WTC11 (cell line): ENCODE results near the gene CDH13. TPM values are rescaled to one million over a fixed set of nuclear protein-coding genes. Genes with fewer than 3 reads are reported as not detected.

Experiments
- ATAC-seq: fragments of 200-7000 bp; cut with Tn5 transposase; 2 replicates; pipeline ENCODE4 v1.10.0; 2021; ENCODE audit warnings: mild to moderate bottlenecking, moderate library complexity
- CTCF ChIA-PET: fragments of 300-600 bp; sonication (Branson Sonifier 250); formaldehyde crosslinking; loops from one replicate; lab custom pipeline; 2021; ENCODE audit warnings: antibody characterized with exemption; lab: Charles Lee
- POLR2A ChIA-PET: fragments of 350-600 bp; sonication (Branson Sonifier 250); formaldehyde crosslinking; loops from one replicate; lab custom pipeline; 2021; ENCODE audit warnings: antibody characterized with exemption; lab: Charles Lee
- DNase-seq: peaks from one replicate; pipeline ENCODE4 v3.0.0; 2021; ENCODE audit warnings: low spot score
- H3K27ac Mint-ChIP-seq: 2 replicates; pipeline ENCODE4 v1.8.0; 2021; ENCODE audit warnings: mixed read lengths
- H3K27me3 Mint-ChIP-seq: 2 replicates; pipeline ENCODE4 v1.8.0; 2021; ENCODE audit warnings: low read depth, mild to moderate bottlenecking, moderate library complexity, mixed read lengths
- H3K36me3 Mint-ChIP-seq: 2 replicates; pipeline ENCODE4 v1.8.0; 2021; ENCODE audit warnings: mixed read lengths
- H3K4me1 Mint-ChIP-seq: 2 replicates; pipeline ENCODE4 v1.8.0; 2022; ENCODE audit warnings: mixed read lengths
- H3K4me3 Mint-ChIP-seq: 2 replicates; pipeline ENCODE4 v1.8.0; 2021; ENCODE audit warnings: mild to moderate bottlenecking, moderate library complexity, mixed read lengths
- H3K9me3 Mint-ChIP-seq: 2 replicates; pipeline ENCODE4 v1.8.0; 2021; ENCODE audit warnings: mixed read lengths
- CREM ChIP-seq: sonication (generic); formaldehyde crosslinking; IDR thresholded peaks from 2 replicates; pipeline ENCODE4 v1.8.1; 2022; ENCODE audit warnings: mild to moderate bottlenecking, missing genetic modification reagents, moderate library complexity
- ELF4 ChIP-seq: sonication (generic); formaldehyde crosslinking; IDR thresholded peaks from 2 replicates; pipeline ENCODE4 v1.8.1; 2022; ENCODE audit warnings: low read depth, mild to moderate bottlenecking, moderate library complexity, missing genetic modification reagents
- GTF2I ChIP-seq: fragments of 250-450 bp; sonication (Bioruptor Pico); conservative IDR thresholded peaks from 2 replicates; pipeline ENCODE4 v1.4.0; 2021; ENCODE audit warnings: mild to moderate bottlenecking
- HMGA2 ChIP-seq: fragments of 250-450 bp; sonication (Bioruptor Pico); IDR thresholded peaks from 2 replicates; pipeline ENCODE4 v1.4.0; 2021; ENCODE audit warnings: mild to moderate bottlenecking, moderate library complexity
- NFE2L1 ChIP-seq: sonication (generic); formaldehyde crosslinking; IDR thresholded peaks from 2 replicates; pipeline ENCODE4 v1.8.1; 2023; ENCODE audit warnings: missing genetic modification reagents
- NR3C1 ChIP-seq: sonication (generic); formaldehyde crosslinking; conservative IDR thresholded peaks from 2 replicates; pipeline ENCODE4 v1.8.1; 2023; ENCODE audit warnings: low read depth, mild to moderate bottlenecking, missing genetic modification reagents
- OVOL2 ChIP-seq: fragments of 250-450 bp; sonication (Bioruptor Pico); IDR thresholded peaks from 2 replicates; pipeline ENCODE4 v1.9.0; 2021; ENCODE audit warnings: mild to moderate bottlenecking, borderline replicate concordance
- SP1 ChIP-seq: sonication (generic); formaldehyde crosslinking; conservative IDR thresholded peaks from 2 replicates; pipeline ENCODE4 v1.8.1; 2022; ENCODE audit warnings: missing genetic modification reagents
- TEAD1 ChIP-seq: sonication (generic); formaldehyde crosslinking; IDR thresholded peaks from 2 replicates; pipeline ENCODE4 v1.8.0; 2022; ENCODE audit warnings: mild to moderate bottlenecking, missing genetic modification reagents
- ZNF121 ChIP-seq: sonication (generic); formaldehyde crosslinking; IDR thresholded peaks from 2 replicates; pipeline ENCODE4 v1.8.0; 2023; ENCODE audit warnings: missing genetic modification reagents
- ZNF263 ChIP-seq: sonication (generic); formaldehyde crosslinking; IDR thresholded peaks from 2 replicates; pipeline ENCODE4 v1.8.1; 2022; ENCODE audit warnings: low read depth, mild to moderate bottlenecking, moderate library complexity, missing genetic modification reagents
- ZNF317 ChIP-seq: sonication (generic); formaldehyde crosslinking; IDR thresholded peaks from 2 replicates; pipeline ENCODE4 v1.8.1; 2023; ENCODE audit warnings: low read depth, mild to moderate bottlenecking, moderate library complexity, missing genetic modification reagents, borderline replicate concordance
- total RNA-seq: library from RNA; stranded (reverse); gene quantifications from 3 replicates; pipeline ENCODE4 v1.2.3, GENCODE V29; 2021
- TF ChIP-seq, protein P1 (sequence below): sonication (generic); formaldehyde crosslinking; IDR thresholded peaks from 2 replicates; pipeline ENCODE4 v1.8.1; 2022; ENCODE audit warnings: low read depth, mild to moderate bottlenecking, moderate library complexity, missing genetic modification reagents, borderline replicate concordance
- TF ChIP-seq, protein P2 (sequence below): sonication (generic); formaldehyde crosslinking; IDR thresholded peaks from 2 replicates; pipeline ENCODE4 v1.8.0; 2022; ENCODE audit warnings: mild to moderate bottlenecking, missing genetic modification reagents
- TF ChIP-seq, protein P3 (sequence below): sonication (generic); formaldehyde crosslinking; IDR thresholded peaks from 2 replicates; pipeline ENCODE4 v1.8.1; 2022; ENCODE audit warnings: low read depth, missing genetic modification reagents, borderline replicate concordance
- TF ChIP-seq, protein P4 (sequence below): sonication (generic); formaldehyde crosslinking; IDR thresholded peaks from 2 replicates; pipeline ENCODE4 v1.8.1; 2023; ENCODE audit warnings: mild to moderate bottlenecking, missing genetic modification reagents, moderate library complexity

CDH13 gene
- total RNA-seq, 1 experiment from 2014 or later, result 0.81 TPM

DNA sequence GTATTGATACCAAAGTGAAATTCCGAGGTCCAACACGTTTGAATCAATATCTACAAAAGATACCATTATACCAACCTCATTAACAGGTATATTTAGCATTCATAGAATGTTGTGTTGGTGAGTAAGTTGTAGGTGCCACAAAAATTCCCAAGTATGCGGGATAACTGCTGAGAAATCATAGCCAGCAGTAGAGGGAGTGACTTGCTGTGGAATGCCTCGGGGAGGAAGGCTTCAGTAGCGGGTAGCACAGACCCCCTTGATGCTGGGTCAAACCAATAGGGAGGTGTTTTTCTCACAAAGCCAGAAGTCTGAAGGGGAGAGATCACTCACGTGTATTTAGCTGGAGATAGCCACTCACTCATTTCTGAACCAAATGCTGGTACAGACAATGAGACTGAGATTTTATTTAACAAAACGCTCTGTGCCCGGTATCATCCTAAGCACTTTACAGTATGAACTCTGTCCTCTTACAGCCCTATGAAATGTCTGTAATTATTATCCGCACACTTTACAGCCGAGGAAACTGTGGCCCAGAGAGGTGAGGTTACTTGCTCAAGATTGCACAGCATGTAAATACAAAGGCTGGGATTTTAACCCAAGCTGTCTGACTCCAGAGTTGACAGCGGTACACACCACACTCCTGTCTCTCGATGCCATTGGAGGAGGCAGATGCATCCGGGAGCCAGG, 1204.1 kb downstream of the CDH13 start (continued):
- TF ChIP-seq, protein P1, sequence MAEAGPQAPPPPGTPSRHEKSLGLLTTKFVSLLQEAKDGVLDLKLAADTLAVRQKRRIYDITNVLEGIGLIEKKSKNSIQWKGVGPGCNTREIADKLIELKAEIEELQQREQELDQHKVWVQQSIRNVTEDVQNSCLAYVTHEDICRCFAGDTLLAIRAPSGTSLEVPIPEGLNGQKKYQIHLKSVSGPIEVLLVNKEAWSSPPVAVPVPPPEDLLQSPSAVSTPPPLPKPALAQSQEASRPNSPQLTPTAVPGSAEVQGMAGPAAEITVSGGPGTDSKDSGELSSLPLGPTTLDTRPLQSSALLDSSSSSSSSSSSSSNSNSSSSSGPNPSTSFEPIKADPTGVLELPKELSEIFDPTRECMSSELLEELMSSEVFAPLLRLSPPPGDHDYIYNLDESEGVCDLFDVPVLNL, result no peak
- TF ChIP-seq SP1 (no peak), TEAD1 (no peak), ZNF317 (CRISPR knock-in tag) (no peak), NFE2L1 (CRISPR knock-in tag) (no peak)
- TF ChIP-seq, protein P2, sequence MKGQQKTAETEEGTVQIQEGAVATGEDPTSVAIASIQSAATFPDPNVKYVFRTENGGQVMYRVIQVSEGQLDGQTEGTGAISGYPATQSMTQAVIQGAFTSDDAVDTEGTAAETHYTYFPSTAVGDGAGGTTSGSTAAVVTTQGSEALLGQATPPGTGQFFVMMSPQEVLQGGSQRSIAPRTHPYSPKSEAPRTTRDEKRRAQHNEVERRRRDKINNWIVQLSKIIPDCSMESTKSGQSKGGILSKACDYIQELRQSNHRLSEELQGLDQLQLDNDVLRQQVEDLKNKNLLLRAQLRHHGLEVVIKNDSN (CRISPR knock-in tag), result no peak
- TF ChIP-seq, all 79 proteins: peak for 0

DNA sequence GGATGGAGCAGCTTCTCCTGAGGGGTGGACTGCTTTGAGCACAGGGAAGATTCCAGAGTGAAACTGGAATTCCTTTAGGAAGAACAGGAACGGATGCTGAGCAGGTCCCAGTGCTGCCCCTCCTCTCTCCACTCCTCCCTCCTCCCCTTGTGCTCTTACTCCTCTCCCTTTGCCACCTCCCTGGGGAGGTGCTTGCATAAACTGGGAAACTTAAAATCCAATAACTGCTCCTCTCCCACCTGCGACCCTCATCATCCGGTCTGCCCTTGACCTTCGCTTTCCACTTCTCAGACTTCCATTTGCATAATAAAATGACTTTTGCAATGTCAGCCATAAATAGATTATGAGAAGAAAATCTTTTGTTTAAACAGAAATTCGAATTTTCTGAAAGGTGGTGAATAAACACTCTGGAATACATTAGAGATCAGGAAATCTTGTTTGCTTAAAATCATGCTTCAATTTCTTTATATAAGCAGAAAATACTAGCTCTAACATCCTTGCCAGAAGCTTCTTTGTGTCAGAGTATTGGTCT, 1204.8 kb downstream of the CDH13 start:
- H3K27ac Mint-ChIP-seq, result peak overlapping the region; percentile 63; the same call in 1 of the 2 replicates
- CTCF ChIA-PET, result interaction anchor here (1.1 to 1.2 kb wide), 2 partner anchors 16 to 55 kb away, joined by 3 read pairs; no protein-coding TSS in a partner anchor

DNA sequence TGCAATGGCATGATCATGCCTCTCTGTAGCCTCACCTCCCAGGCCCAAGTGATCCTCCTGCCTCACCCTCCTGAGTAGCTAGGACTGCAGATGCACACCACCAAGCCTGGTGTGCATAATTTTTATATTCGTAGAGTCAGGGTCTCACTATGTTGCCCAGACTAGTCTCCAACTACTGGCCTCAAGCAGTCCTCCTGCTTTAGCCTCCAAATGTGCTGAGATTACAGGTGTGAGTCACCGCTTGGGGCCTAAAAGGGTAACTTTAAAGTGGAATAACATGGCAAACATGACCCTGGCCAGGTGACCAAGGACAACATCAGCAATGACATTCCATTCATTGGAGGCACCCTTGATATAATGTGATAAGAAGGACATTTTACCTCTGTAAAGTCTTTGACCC, 1207.2 kb downstream of the CDH13 start:
- ChIA-PET CTCF (no interaction called here), POLR2A (no interaction called here)
- Mint-ChIP-seq H3K9me3 (peaks cover 21% of the 10 kb centered on the region), H3K27ac (no peak overlapping the region), H3K27me3 (peaks cover 4% of the 10 kb centered on the region), H3K36me3 (peaks cover 19% of the 10 kb centered on the region), H3K4me1 (peaks cover 69% of the 10 kb centered on the region), H3K4me3 (no peak overlapping the region)
- ATAC-seq (no peak), DNase-seq (no peak)
- TF ChIP-seq CREM (CRISPR knock-in tag) (no peak), ZNF121 (CRISPR knock-in tag) (peak; percentile 44; the same call in 1 of the 2 replicates), HMGA2 (CRISPR knock-in tag) (no peak), ELF4 (CRISPR knock-in tag) (no peak), NR3C1 (no peak), OVOL2 (no peak)
- TF ChIP-seq, protein P3, sequence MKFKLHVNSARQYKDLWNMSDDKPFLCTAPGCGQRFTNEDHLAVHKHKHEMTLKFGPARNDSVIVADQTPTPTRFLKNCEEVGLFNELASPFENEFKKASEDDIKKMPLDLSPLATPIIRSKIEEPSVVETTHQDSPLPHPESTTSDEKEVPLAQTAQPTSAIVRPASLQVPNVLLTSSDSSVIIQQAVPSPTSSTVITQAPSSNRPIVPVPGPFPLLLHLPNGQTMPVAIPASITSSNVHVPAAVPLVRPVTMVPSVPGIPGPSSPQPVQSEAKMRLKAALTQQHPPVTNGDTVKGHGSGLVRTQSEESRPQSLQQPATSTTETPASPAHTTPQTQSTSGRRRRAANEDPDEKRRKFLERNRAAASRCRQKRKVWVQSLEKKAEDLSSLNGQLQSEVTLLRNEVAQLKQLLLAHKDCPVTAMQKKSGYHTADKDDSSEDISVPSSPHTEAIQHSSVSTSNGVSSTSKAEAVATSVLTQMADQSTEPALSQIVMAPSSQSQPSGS (CRISPR knock-in tag), result no peak

More for the DNA sequence above, 1204.8 kb downstream of the CDH13 start:
- POLR2A ChIA-PET, result interaction anchor here (0.5 kb wide), 1 partner anchor 47 kb away, joined by 4 read pairs; no protein-coding TSS in a partner anchor
- Mint-ChIP-seq H3K27me3 (peaks cover 4% of the 10 kb centered on the region), H3K36me3 (peaks cover 19% of the 10 kb centered on the region), H3K4me3 (no peak overlapping the region; the same call in 1 of the 2 replicates), H3K9me3 (peaks cover 16% of the 10 kb centered on the region), H3K4me1 (peaks cover 57% of the 10 kb centered on the region)
- no peak for DNase-seq
- TF ChIP-seq GTF2I, result no peak
- TF ChIP-seq, protein P4, sequence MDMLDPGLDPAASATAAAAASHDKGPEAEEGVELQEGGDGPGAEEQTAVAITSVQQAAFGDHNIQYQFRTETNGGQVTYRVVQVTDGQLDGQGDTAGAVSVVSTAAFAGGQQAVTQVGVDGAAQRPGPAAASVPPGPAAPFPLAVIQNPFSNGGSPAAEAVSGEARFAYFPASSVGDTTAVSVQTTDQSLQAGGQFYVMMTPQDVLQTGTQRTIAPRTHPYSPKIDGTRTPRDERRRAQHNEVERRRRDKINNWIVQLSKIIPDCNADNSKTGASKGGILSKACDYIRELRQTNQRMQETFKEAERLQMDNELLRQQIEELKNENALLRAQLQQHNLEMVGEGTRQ (CRISPR knock-in tag), result 0 out of 2 replicates have a peak, but pooled peaks have one; percentile 10
- peak; percentile 90 for TF ChIP-seq ZNF263 (CRISPR knock-in tag)
- peak; percentile 73 for ATAC-seq
